GM23338 (cell line): ENCODE measurements around the gene PSMB8. TPM values are rescaled to one million over a fixed set of nuclear protein-coding genes. Genes with fewer than 3 reads are reported as not detected.

Experiments
- ATAC-seq: fragments of 200-7000 bp; cut with Tn5 transposase; 3 replicates; pipeline ENCODE4 v1.9.1; 2020
- DNase-seq: peaks from one replicate; pipeline ENCODE4 v3.0.0-alpha.2; 2015; ENCODE audit warnings: low spot score
- H2AFZ ChIP-seq: fragments of 200-600 bp; sonication (generic); 2 replicates; pipeline ENCODE4 v1.8.0; 2016; ENCODE audit warnings: antibody characterized with exemption, mild to moderate bottlenecking, moderate library complexity
- H3F3A ChIP-seq: fragments of 200-600 bp; sonication (generic); replicated peaks from 2 replicates; pipeline ENCODE4 v1.8.0; 2017; ENCODE audit warnings: antibody characterized with exemption, mixed run types, low read depth
- H3K27ac ChIP-seq: fragments of 200-600 bp; sonication (generic); 2 replicates; pipeline ENCODE4 v1.6.1; 2016; ENCODE audit warnings: low read depth
- H3K27me3 ChIP-seq: fragments of 200-600 bp; sonication (generic); 2 replicates; pipeline ENCODE4 v1.8.0; 2016; ENCODE audit warnings: mild to moderate bottlenecking, mixed run types, moderate library complexity; ENCODE audit not compliant: insufficient read depth
- H3K36me3 ChIP-seq: fragments of 200-600 bp; sonication (generic); 2 replicates; pipeline ENCODE4 v1.8.0; 2016; ENCODE audit warnings: mild to moderate bottlenecking; ENCODE audit not compliant: insufficient read depth
- H3K4me1 ChIP-seq: fragments of 200-600 bp; sonication (generic); 2 replicates; pipeline ENCODE4 v1.8.0; 2016; ENCODE audit warnings: mild to moderate bottlenecking, moderate library complexity; ENCODE audit not compliant: insufficient read depth
- H3K4me2 ChIP-seq: fragments of 200-600 bp; sonication (generic); 2 replicates; pipeline ENCODE4 v1.7.1; 2017; ENCODE audit warnings: mixed run types
- H3K4me3 ChIP-seq: fragments of 200-600 bp; sonication (generic); 2 replicates; pipeline ENCODE4 v1.6.1; 2016; ENCODE audit warnings: mixed run types
- H3K79me2 ChIP-seq: fragments of 200-600 bp; sonication (generic); replicated peaks from 2 replicates; pipeline ENCODE4 v1.8.0; 2017; ENCODE audit warnings: mild to moderate bottlenecking; ENCODE audit not compliant: insufficient read depth
- H3K9me2 ChIP-seq: fragments of 200-600 bp; sonication (generic); 2 replicates; pipeline ENCODE4 v1.8.0; 2017; ENCODE audit not compliant: insufficient read depth
- H4K20me1 ChIP-seq: fragments of 200-600 bp; sonication (generic); replicated peaks from 2 replicates; pipeline ENCODE4 v1.8.0; 2017; ENCODE audit warnings: mild to moderate bottlenecking; ENCODE audit not compliant: insufficient read depth
- H3K27ac Mint-ChIP-seq: 2 replicates; pipeline ENCODE4 v1.8.0; 2020; ENCODE audit warnings: inconsistent platforms, mild to moderate bottlenecking, moderate library complexity, mixed read lengths
- H3K27me3 Mint-ChIP-seq: 3 replicates; pipeline ENCODE4 v1.8.0; 2022; ENCODE audit warnings: low read depth, mild to moderate bottlenecking, moderate library complexity, mixed read lengths, inconsistent platforms; ENCODE audit not compliant: insufficient read depth, poor library complexity
- H3K36me3 Mint-ChIP-seq: 3 replicates; pipeline ENCODE4 v1.8.0; 2021; ENCODE audit warnings: low read depth, mild to moderate bottlenecking, inconsistent platforms, moderate library complexity, mixed read lengths
- H3K4me1 Mint-ChIP-seq: 3 replicates; pipeline ENCODE4 v1.8.0; 2020; ENCODE audit warnings: mild to moderate bottlenecking, inconsistent platforms, mixed read lengths
- H3K4me3 Mint-ChIP-seq: 3 replicates; pipeline ENCODE4 v1.8.0; 2021; ENCODE audit warnings: moderate library complexity, mild to moderate bottlenecking, inconsistent platforms, mixed read lengths
- H3K9me3 Mint-ChIP-seq: 3 replicates; pipeline ENCODE4 v1.8.0; 2020; ENCODE audit warnings: moderate library complexity, mild to moderate bottlenecking, inconsistent platforms, mixed read lengths
- CREB1 ChIP-seq: fragments of 250-450 bp; sonication (Bioruptor Pico); IDR thresholded peaks from 2 replicates; pipeline ENCODE4 v1.5.0; 2020; ENCODE audit warnings: low read depth, mild to moderate bottlenecking, moderate library complexity
- EZH2 ChIP-seq: fragments of 200-600 bp; sonication (generic); IDR thresholded peaks from one replicate; pipeline ENCODE4 v1.8.0; 2017; ENCODE audit warnings: antibody characterized with exemption, mild to moderate bottlenecking, low read depth; ENCODE audit not compliant: unreplicated experiment
- EZH2phosphoT487 ChIP-seq: fragments of 200-600 bp; sonication (generic); IDR thresholded peaks from one replicate; pipeline ENCODE4 v1.8.1; 2018; ENCODE audit warnings: antibody characterized with exemption; ENCODE audit not compliant: unreplicated experiment
- JUNB ChIP-seq: IDR thresholded peaks from one replicate; pipeline ENCODE4 v1.6.1; 2016; ENCODE audit warnings: antibody characterized with exemption; ENCODE audit not compliant: unreplicated experiment
- NANOG ChIP-seq: IDR thresholded peaks from 2 replicates; pipeline ENCODE4 v1.6.1; 2016; ENCODE audit warnings: antibody characterized with exemption, borderline replicate concordance
- POLR2AphosphoS5 ChIP-seq: IDR thresholded peaks from 2 replicates; pipeline ENCODE4 v1.6.1; 2016; ENCODE audit warnings: antibody characterized with exemption, low read depth
- STAT1 ChIP-seq: IDR thresholded peaks from one replicate; pipeline ENCODE4 v1.6.1; 2016; ENCODE audit warnings: antibody characterized with exemption; ENCODE audit not compliant: unreplicated experiment
- ZNF114 ChIP-seq: fragments of 250-450 bp; sonication (Bioruptor Pico); IDR thresholded peaks from 2 replicates; pipeline ENCODE4 v1.5.0; 2020; ENCODE audit warnings: mild to moderate bottlenecking, moderate library complexity
- ZNF331 ChIP-seq: fragments of 250-450 bp; sonication (Bioruptor Pico); IDR thresholded peaks from 2 replicates; pipeline ENCODE4 v1.5.0; 2020; ENCODE audit warnings: low read depth, mild to moderate bottlenecking, moderate library complexity
- ZNF462 ChIP-seq: fragments of 250-450 bp; sonication (Bioruptor Pico); IDR thresholded peaks from 2 replicates; pipeline ENCODE4 v1.5.0; 2020; ENCODE audit warnings: mild to moderate bottlenecking, moderate library complexity
- polyA plus RNA-seq: library from polyadenylated mRNA; unstranded; fragments of >200 nt; fragmentation: Nextera tagmentation; extraction: Ambion mirVana; gene quantifications from 2 replicates; pipeline ENCODE4 v1.2.1, GENCODE V29; 2016
- total RNA-seq: library from RNA; depleted of rRNA; stranded (reverse); fragments of >200 nt; shearing (Covaris generic); gene quantifications from 2 replicates; pipeline ENCODE4 v1.2.3, GENCODE V29; 2014
- TF ChIP-seq, protein P1 (sequence below), 2 experiments: fragments of 200-600 bp in 1 of 2; sonication (generic) in 1 of 2; conservative IDR thresholded peaks; 2 replicates each; pipeline versions ENCODE4 v1.5.1 to v1.6.1; 2016 to 2017; ENCODE audit warnings: antibody characterized with exemption in 2 of 2, low read depth in 2 of 2, mild to moderate bottlenecking in 2 of 2, moderate library complexity in 1 of 2
- TF ChIP-seq, protein P2 (sequence below): IDR thresholded peaks from one replicate; pipeline ENCODE4 v1.6.1; 2018; ENCODE audit warnings: antibody characterized with exemption; ENCODE audit not compliant: unreplicated experiment
- TF ChIP-seq, protein P3 (sequence below): IDR thresholded peaks from 2 replicates; pipeline ENCODE4 v1.6.1; 2016; ENCODE audit warnings: antibody characterized with exemption

PSMB8 gene
- total and polyA plus RNA-seq, 2 experiments from 2014 or later, result 16.5 to 27.6 TPM

- H3F3A ChIP-seq, result no peaks in the 10 kb centered on the region
- peaks cover 10% of the 10 kb centered on the region; the same call in 2 of the 3 replicates for H3K4me1 Mint-ChIP-seq
- no peak overlapping the region for H2AFZ ChIP-seq
- H3K27ac Mint-ChIP-seq, result no peak overlapping the region
- TF ChIP-seq ZNF462 (CRISPR knock-in tag), result no peak
- TF ChIP-seq EZH2phosphoT487, result no peak
- TF ChIP-seq, protein P1, sequence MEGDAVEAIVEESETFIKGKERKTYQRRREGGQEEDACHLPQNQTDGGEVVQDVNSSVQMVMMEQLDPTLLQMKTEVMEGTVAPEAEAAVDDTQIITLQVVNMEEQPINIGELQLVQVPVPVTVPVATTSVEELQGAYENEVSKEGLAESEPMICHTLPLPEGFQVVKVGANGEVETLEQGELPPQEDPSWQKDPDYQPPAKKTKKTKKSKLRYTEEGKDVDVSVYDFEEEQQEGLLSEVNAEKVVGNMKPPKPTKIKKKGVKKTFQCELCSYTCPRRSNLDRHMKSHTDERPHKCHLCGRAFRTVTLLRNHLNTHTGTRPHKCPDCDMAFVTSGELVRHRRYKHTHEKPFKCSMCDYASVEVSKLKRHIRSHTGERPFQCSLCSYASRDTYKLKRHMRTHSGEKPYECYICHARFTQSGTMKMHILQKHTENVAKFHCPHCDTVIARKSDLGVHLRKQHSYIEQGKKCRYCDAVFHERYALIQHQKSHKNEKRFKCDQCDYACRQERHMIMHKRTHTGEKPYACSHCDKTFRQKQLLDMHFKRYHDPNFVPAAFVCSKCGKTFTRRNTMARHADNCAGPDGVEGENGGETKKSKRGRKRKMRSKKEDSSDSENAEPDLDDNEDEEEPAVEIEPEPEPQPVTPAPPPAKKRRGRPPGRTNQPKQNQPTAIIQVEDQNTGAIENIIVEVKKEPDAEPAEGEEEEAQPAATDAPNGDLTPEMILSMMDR (conservative IDR thresholded peaks at IDR 0.05; ENCODE audit: low read depth in 2 of 2), result no peak
- no peak for TF ChIP-seq EZH2
- no peak for TF ChIP-seq JUNB
- TF ChIP-seq ZNF114, result no peak
- TF ChIP-seq, protein P2, sequence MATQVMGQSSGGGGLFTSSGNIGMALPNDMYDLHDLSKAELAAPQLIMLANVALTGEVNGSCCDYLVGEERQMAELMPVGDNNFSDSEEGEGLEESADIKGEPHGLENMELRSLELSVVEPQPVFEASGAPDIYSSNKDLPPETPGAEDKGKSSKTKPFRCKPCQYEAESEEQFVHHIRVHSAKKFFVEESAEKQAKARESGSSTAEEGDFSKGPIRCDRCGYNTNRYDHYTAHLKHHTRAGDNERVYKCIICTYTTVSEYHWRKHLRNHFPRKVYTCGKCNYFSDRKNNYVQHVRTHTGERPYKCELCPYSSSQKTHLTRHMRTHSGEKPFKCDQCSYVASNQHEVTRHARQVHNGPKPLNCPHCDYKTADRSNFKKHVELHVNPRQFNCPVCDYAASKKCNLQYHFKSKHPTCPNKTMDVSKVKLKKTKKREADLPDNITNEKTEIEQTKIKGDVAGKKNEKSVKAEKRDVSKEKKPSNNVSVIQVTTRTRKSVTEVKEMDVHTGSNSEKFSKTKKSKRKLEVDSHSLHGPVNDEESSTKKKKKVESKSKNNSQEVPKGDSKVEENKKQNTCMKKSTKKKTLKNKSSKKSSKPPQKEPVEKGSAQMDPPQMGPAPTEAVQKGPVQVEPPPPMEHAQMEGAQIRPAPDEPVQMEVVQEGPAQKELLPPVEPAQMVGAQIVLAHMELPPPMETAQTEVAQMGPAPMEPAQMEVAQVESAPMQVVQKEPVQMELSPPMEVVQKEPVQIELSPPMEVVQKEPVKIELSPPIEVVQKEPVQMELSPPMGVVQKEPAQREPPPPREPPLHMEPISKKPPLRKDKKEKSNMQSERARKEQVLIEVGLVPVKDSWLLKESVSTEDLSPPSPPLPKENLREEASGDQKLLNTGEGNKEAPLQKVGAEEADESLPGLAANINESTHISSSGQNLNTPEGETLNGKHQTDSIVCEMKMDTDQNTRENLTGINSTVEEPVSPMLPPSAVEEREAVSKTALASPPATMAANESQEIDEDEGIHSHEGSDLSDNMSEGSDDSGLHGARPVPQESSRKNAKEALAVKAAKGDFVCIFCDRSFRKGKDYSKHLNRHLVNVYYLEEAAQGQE, result no peak
- TF ChIP-seq CREB1 (CRISPR knock-in tag), result no peak
- TF ChIP-seq NANOG, result no peak
- TF ChIP-seq STAT1, result no peak
- no peak for TF ChIP-seq ZNF331 (CRISPR knock-in tag)
- no peak for TF ChIP-seq POLR2AphosphoS5
- TF ChIP-seq, protein P3, sequence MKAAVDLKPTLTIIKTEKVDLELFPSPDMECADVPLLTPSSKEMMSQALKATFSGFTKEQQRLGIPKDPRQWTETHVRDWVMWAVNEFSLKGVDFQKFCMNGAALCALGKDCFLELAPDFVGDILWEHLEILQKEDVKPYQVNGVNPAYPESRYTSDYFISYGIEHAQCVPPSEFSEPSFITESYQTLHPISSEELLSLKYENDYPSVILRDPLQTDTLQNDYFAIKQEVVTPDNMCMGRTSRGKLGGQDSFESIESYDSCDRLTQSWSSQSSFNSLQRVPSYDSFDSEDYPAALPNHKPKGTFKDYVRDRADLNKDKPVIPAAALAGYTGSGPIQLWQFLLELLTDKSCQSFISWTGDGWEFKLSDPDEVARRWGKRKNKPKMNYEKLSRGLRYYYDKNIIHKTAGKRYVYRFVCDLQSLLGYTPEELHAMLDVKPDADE, result no peak
- H3K4me3 Mint-ChIP-seq, result no peak overlapping the region
- 0 out of 2 replicates have a peak, but pooled peaks cover 4% of the 10 kb centered on the region for H3K4me1 ChIP-seq
- no peaks in the 10 kb centered on the region for H4K20me1 ChIP-seq
- no peaks in the 10 kb centered on the region for H3K79me2 ChIP-seq
- peaks cover 7% of the 10 kb centered on the region for H3K27me3 Mint-ChIP-seq
- no peak overlapping the region for H3K4me3 ChIP-seq
- H3K9me2 ChIP-seq, result no peaks in the 10 kb centered on the region
- H3K27me3 ChIP-seq, result no peaks in the 10 kb centered on the region
- no peaks in the 10 kb centered on the region for H3K36me3 ChIP-seq
- ATAC-seq, result no peak
- H3K9me3 Mint-ChIP-seq, result peaks cover 12% of the 10 kb centered on the region
- no peak for DNase-seq
- H3K27ac ChIP-seq, result no peak overlapping the region
- H3K4me2 ChIP-seq, result no peak overlapping the region
- H3K36me3 Mint-ChIP-seq, result peaks cover 3% of the 10 kb centered on the region
Observed at GRCh38 chr6:32799168-32799567, 44.7 kb downstream of the PSMB8 start.
